ENCODE measurements around the gene TRPC4. TPM values are rescaled to one million over a fixed set of nuclear protein-coding genes. Genes with fewer than 3 reads are reported as not detected.

Gene TRPC4
- total RNA-seq, 1 donor from 2014 or later = 0.10 TPM

GRCh38 chr13:37729876-37730275, 139.7 kb downstream of the TRPC4 start:
- DNase-seq (ENCODE audit: low spot score) (no peak), ATAC-seq (no peak)

DNA sequence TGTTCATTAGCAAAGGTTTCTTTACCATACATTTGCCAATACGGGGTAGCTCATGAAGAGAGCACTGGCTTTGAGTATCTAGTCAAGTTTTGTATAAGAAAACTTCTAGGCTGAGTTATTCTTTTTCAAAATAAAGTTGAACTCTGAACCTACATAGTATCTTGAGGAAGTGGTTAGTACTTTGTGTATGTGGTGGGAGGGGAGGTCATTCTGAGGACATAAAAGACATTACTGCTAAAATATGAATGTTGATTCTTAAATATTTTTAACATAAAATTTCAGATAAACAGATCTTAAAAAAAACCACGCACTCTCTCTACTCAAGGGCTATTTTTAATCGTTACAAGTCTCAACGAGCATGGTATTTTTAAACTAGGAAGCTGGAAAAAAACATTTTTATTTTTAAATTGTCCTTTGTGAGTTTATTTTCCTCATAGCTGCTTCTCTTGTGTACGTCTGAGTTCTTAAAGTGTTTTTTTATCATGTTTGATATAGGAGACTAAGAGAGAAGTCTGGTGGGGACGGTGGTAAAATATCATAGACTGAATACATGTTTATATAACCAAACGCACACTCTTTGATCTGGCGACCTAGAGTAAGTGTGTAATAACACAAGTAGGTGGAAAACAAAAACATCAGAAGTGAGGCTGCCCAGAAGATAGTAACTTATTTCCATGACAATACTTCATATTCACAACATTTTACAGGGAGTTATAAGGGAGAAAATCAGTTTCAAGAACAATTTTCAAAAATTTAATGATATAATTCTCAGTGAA, 153.0 kb downstream of the TRPC4 start:
- ATAC-seq (no peak), DNase-seq (ENCODE audit: low spot score) (no peak)

- no peak for ATAC-seq
Observed at GRCh38 chr13:37715606-37716015, 154.0 kb downstream of the TRPC4 start.

DNA sequence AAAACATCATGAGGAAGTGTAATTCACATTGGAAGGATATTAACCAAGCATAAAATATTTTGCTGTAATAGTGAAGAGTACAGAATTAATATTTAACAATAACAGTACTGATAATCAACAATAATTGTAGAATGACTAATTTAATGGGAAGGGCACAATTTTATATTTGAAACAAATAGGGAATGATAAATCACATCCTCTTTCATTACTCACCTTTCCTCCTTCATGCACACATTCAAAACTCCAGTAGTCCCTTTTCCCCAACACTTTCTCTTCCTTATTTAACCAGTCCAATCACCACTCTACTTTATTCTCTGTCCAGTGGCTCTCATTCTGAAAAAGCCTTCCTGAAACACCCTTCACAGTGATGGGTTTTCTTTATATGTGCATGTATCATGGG, 160.3 kb downstream of the TRPC4 start:
- ATAC-seq = no peak
- DNase-seq (ENCODE audit: low spot score) = no peak

More at GRCh38 chr13:37715606-37716015, 154.0 kb downstream of the TRPC4 start:
- DNase-seq (ENCODE audit: low spot score) = no peak

- ATAC-seq (no peak), DNase-seq (ENCODE audit: low spot score) (no peak)
Observed at GRCh38 chr13:37707739-37708500, 161.7 kb downstream of the TRPC4 start.

- no peak for ATAC-seq
- DNase-seq (ENCODE audit: low spot score) = no peak
Observed at GRCh38 chr13:37706041-37706440, 163.5 kb downstream of the TRPC4 start.

GRCh38 chr13:37701972-37702371, 167.6 kb downstream of the TRPC4 start:
- DNase-seq (ENCODE audit: low spot score) (no peak), ATAC-seq (no peak)

DNA sequence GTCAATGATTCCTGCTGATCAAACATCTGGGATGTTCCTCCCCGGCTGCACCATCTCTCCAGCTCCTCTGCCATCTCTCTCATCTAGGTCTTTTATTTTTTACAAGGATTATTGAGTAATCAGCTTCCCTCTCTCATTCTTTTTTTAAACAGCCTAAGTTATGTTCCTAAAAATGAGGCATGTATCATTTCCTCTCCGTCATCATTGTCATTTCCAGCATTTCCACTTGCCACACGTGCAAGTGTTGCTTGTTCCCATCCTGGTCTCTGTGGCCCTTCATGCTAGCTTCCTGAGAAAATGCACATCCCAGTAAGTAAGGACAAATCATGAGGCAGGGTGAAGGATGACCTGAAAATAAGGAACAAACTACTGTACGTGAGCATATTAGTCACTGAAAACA, 168.3 kb downstream of the TRPC4 start:
- DNase-seq (ENCODE audit: low spot score) (no peak), ATAC-seq (no peak)

DNA sequence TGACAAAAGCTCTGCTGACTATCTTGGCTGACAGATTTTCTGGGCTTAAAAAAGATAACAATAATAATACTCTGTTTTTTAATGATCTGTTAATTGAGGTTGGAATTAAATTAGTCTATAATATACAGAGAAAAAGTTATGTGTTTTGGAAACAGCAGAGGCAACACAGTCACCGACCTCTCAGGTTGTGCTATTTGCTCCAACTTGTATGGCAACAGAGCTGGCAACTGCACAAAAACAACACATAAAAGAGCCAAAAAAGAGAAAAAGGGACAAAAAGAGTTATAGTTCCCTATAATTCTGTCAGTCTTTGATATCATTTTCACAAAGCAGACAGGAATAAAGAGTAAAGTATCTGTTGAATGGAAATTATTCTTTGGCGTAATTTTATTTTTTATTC, 168.7 kb downstream of the TRPC4 start:
- ATAC-seq (no peak), DNase-seq (ENCODE audit: low spot score) (no peak)

DNA sequence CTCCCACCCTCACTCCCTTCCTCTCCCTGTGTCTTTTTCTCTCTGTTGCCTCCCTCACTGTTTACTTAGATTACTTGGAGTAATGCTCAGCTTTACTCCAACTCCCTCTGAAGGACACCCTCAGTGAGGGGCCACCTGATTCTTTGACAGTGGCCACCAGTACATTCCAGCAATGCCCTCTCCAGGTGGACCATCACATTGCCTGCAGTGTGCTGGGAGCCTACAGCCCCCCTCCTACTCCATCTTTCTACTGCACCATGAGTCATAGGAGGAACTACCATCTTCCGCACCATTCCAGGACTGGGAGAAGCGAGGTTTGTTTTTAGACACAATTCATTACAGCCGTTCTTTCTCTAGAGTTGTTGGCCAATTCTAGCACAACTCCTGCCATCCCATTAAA, 174.4 kb downstream of the TRPC4 start:
- ATAC-seq (no peak), DNase-seq (ENCODE audit: low spot score) (no peak)

DNA sequence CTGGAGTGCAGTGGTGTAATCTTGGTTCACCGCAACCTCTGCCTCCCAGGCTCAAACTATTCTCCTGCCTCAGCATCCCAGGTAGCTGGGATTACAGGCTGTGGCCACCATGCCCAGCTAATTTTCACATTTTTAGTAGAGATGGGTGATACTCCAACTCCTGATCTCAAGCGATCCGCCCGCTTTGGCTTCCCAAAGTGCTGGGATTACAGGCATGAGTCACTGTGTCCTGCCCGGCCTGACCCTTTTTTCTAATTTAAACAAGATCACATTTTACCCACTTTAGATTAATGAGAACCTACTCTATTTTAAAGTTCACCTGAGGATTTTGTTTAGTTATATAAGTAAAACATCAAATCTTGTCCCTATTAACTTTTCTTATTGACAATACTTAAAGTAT, 179.2 kb downstream of the TRPC4 start:
- no peak for ATAC-seq

DNA sequence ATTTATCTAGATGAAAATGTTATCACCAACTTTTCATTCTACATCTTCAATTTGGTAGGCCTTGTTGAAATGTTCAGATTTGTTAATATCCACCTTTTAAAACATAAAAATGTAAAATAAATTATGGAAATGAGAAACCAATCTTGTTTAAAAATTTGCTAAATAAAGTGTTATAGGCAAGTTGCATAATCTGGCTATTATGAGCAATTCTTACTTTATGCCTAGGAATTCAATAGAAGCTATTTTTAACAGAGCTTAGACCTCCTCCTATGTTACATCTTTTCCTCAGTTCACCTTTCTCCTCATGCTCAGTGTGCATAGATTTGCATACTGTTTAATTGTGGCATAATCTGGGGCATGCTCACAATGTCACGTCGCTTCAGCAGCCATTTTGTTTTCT, 183.1 kb downstream of the TRPC4 start:
- no peak for DNase-seq (ENCODE audit: low spot score)
- no peak for ATAC-seq

More for the DNA sequence above, 179.2 kb downstream of the TRPC4 start:
- DNase-seq (ENCODE audit: low spot score) = no peak

DNA sequence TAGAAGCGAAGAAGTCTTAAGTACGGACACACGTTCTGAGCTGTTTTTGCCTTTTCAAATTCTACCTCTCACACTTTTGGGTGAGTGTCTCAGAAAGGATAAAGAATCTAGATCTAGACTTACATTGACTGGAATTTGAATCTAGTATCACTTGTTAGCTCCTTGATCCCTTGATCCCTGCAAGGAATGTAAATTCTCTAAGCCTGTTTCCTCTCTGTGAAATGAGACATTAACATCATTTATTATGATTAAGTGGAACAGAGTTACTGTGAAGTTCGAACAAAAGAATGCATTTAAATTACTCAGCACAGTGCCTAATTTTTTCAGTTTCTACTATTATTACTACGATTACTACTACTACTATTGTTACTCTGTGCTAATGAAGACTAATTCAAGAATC, 184.4 kb downstream of the TRPC4 start:
- DNase-seq (ENCODE audit: low spot score) (no peak), ATAC-seq (no peak)

- ATAC-seq = no peak
- no peak for DNase-seq (ENCODE audit: low spot score)
Observed at GRCh38 chr13:37682496-37682895, 187.1 kb downstream of the TRPC4 start.

- ATAC-seq (peak; percentile 24), DNase-seq (ENCODE audit: low spot score) (no peak)
Observed at GRCh38 chr13:37681281-37682032, 188.1 kb downstream of the TRPC4 start.

GRCh38 chr13:37680137-37680536, 189.4 kb downstream of the TRPC4 start:
- ATAC-seq = peak; percentile 43
- no peak for DNase-seq (ENCODE audit: low spot score)

GRCh38 chr13:37679043-37679442, 190.5 kb downstream of the TRPC4 start:
- DNase-seq (ENCODE audit: low spot score) (no peak), ATAC-seq (no peak)

DNA sequence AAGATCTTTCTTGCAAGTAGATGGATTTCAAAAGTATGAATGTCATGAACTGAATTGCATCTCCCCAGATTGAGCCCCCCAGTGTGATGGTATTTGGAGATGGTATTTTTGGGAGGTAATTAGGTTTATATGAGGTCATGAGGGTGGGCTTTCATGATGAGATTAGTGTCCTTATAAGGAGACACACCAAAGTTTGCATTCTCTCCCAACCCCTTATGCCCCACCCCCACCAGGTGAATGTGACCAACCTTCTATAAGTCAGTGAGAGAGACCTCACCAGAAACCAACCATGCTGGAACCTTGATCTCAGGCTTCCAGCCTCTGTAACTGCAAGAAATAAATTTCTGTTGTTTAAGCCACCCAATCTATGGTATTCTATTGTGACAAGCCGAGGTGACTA, 199.7 kb downstream of the TRPC4 start:
- DNase-seq (ENCODE audit: low spot score) (no peak), ATAC-seq (no peak)

- ATAC-seq = no peak
- DNase-seq (ENCODE audit: low spot score) = no peak
Observed at GRCh38 chr13:37667702-37668101, 201.9 kb downstream of the TRPC4 start.

GRCh38 chr13:37666036-37666435, 203.5 kb downstream of the TRPC4 start:
- no peak for DNase-seq (ENCODE audit: low spot score)
- no peak for ATAC-seq

- no peak for DNase-seq (ENCODE audit: low spot score)
- no peak for ATAC-seq
Observed at GRCh38 chr13:37665420-37665819, 204.2 kb downstream of the TRPC4 start.

DNA sequence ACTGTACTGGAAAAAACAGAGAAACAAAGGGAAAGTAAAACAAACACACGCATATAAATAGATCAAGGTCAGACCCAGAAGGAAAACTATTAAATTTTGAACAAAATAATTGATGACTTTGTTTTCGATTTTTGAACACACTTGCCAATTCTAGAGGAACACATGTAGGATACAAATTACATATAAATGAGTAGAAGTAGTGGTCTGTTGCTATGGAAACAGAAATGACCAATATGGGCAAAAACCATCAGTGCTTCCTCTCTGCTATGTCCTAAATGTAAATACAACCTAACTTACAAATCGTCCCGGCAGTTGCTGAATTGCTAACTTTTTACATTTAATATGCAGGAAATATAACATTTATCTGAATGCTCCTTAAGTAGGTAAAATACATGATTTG, 205.8 kb downstream of the TRPC4 start:
- no peak for ATAC-seq
- DNase-seq (ENCODE audit: low spot score) = no peak
